IPS-15b (cell line): ENCODE measurements around the gene PLXNA2.

Source experiments
- H3K27me3 ChIP-seq: one replicate; pipeline ENCODE4 v1.6.1; 2013; ENCODE audit warnings: low read length; ENCODE audit not compliant: control insufficient read depth, insufficient read depth
- H3K36me3 ChIP-seq: one replicate; pipeline ENCODE4 v1.6.1; 2013; ENCODE audit warnings: low read length; ENCODE audit not compliant: control insufficient read depth, insufficient read depth
- H3K4me1 ChIP-seq: one replicate; pipeline ENCODE4 v1.6.1; 2013; ENCODE audit warnings: mild to moderate bottlenecking, low read length; ENCODE audit not compliant: control insufficient read depth, insufficient read depth
- H3K4me3 ChIP-seq: one replicate; pipeline ENCODE4 v1.5.1; 2013; ENCODE audit warnings: low read depth, low read length
- H3K9ac ChIP-seq: one replicate; pipeline ENCODE4 v1.6.1; 2013; ENCODE audit warnings: low read depth, mild to moderate bottlenecking, low read length
- H3K9me3 ChIP-seq: one replicate; pipeline ENCODE4 v1.6.1; 2013; ENCODE audit warnings: mild to moderate bottlenecking, low read length; ENCODE audit not compliant: control insufficient read depth, insufficient read depth

The PLXNA2 gene

GRCh38 chr1:208129487-208129886 is 114.7 kb downstream of the PLXNA2 start:
- Histone ChIP-seq H3K9me3 (no peaks in the 10 kb centered on the region), H3K9ac (no peak overlapping the region), H3K4me3 (no peak overlapping the region), H3K4me1 (peaks cover 23% of the 10 kb centered on the region), H3K36me3 (no peaks in the 10 kb centered on the region), H3K27me3 (peaks cover 20% of the 10 kb centered on the region)

GRCh38 chr1:208129060-208129459 is 115.1 kb downstream of the PLXNA2 start:
- Histone ChIP-seq H3K4me1 (peaks cover 20% of the 10 kb centered on the region), H3K4me3 (no peak overlapping the region), H3K9ac (no peak overlapping the region), H3K27me3 (peaks cover 20% of the 10 kb centered on the region), H3K9me3 (no peaks in the 10 kb centered on the region), H3K36me3 (no peaks in the 10 kb centered on the region)

DNA sequence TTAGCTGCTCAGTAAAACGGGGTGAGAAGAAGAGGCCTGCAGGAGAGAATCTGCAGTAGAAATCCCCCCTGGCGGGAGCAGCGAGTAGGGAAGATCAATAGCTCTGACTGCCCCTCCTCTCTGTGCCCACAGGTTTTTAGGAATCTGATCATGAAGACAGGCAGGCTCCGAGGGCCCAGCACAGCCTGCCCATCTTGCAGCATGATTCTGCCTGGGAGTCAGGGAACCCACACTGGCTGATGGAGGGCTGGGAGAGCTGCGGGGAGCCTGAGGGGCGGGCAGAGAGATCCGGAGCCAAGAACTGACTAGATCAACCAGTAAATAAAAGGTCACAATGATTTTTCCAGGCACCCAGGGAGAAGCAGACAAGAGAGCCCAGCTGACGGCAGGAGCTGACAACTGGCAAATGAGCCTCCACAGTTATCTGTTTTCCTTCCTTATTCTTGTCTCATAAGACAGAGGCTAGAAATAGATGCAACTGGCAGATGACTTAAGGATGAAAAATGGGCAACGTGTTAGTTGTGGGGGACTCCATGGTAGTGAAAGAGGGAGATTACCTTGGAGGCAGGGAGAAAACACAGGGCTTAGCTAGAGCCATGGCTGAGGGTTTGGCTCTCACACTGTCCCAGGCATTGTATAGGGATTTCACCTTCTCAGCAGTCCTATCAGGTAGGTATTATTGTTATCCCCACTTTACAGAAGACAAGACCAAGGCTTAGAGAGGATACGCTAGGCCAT is 116.2 kb downstream of the PLXNA2 start:
- Histone ChIP-seq H3K9ac (no peak overlapping the region), H3K36me3 (no peaks in the 10 kb centered on the region), H3K4me1 (peaks cover 13% of the 10 kb centered on the region), H3K27me3 (peaks cover 20% of the 10 kb centered on the region), H3K9me3 (no peaks in the 10 kb centered on the region), H3K4me3 (no peak overlapping the region)

GRCh38 chr1:208127284-208127683 is 116.9 kb downstream of the PLXNA2 start:
- Histone ChIP-seq H3K9me3 (no peaks in the 10 kb centered on the region), H3K9ac (no peak overlapping the region), H3K4me3 (no peak overlapping the region), H3K27me3 (peaks cover 20% of the 10 kb centered on the region), H3K4me1 (peaks cover 9% of the 10 kb centered on the region), H3K36me3 (no peaks in the 10 kb centered on the region)

DNA sequence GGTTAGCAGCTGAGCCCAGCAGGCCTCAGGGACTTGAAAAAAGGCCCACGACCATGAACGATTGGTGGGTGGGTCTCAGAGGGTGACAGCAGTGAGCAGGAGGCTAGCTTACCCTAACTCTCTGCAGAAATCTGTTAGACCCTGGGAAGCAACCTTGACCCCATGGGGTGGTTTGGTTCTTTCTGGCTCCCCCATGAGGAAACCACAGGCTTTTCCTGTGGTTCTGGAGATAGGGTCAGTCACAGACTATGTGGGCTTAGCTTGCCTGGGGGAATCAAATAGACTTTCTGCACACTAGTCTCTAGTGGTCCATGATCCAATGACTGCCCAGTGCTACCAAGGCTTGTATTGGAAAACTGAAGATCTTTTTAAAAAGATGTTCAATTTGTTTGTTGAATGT is 118.1 kb downstream of the PLXNA2 start:
- Histone ChIP-seq H3K9me3 (no peaks in the 10 kb centered on the region), H3K4me1 (no peaks in the 10 kb centered on the region), H3K9ac (no peak overlapping the region), H3K27me3 (peaks cover 11% of the 10 kb centered on the region), H3K36me3 (no peaks in the 10 kb centered on the region), H3K4me3 (no peak overlapping the region)

GRCh38 chr1:208122612-208123358 is 121.4 kb downstream of the PLXNA2 start:
- no peaks in the 10 kb centered on the region for H3K9me3 ChIP-seq
- peaks cover 7% of the 10 kb centered on the region for H3K4me1 ChIP-seq
- no peak overlapping the region for H3K4me3 ChIP-seq
- H3K36me3 ChIP-seq = no peaks in the 10 kb centered on the region
- H3K27me3 ChIP-seq = no peaks in the 10 kb centered on the region
- no peak overlapping the region for H3K9ac ChIP-seq

- no peak overlapping the region for H3K9ac ChIP-seq
- peaks cover 7% of the 10 kb centered on the region for H3K4me1 ChIP-seq
- H3K4me3 ChIP-seq = no peak overlapping the region
- H3K9me3 ChIP-seq = no peaks in the 10 kb centered on the region
- no peaks in the 10 kb centered on the region for H3K36me3 ChIP-seq
- no peaks in the 10 kb centered on the region for H3K27me3 ChIP-seq
These were observed 122.3 kb downstream of the PLXNA2 start for GRCh38 chr1:208121813-208122364.

DNA sequence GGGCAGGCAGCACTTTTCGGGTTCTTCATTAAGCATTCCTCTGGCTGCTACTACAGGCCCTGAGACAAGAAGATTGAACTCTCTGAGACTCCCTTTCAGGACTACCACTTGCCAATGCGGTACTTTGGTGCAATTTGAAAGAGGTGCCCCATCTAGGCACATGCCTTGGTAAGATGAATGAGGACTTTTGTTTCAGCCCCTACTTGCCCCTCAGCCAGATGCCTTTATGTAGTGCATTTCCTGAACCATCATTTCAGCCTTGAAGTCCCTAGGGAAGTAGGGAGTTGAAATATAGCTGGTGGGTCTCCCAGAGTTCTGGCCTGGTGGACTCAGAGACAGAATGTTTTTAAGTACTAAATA is 123.8 kb downstream of the PLXNA2 start:
- H3K36me3 ChIP-seq = no peaks in the 10 kb centered on the region
- H3K9ac ChIP-seq = no peak overlapping the region

DNA sequence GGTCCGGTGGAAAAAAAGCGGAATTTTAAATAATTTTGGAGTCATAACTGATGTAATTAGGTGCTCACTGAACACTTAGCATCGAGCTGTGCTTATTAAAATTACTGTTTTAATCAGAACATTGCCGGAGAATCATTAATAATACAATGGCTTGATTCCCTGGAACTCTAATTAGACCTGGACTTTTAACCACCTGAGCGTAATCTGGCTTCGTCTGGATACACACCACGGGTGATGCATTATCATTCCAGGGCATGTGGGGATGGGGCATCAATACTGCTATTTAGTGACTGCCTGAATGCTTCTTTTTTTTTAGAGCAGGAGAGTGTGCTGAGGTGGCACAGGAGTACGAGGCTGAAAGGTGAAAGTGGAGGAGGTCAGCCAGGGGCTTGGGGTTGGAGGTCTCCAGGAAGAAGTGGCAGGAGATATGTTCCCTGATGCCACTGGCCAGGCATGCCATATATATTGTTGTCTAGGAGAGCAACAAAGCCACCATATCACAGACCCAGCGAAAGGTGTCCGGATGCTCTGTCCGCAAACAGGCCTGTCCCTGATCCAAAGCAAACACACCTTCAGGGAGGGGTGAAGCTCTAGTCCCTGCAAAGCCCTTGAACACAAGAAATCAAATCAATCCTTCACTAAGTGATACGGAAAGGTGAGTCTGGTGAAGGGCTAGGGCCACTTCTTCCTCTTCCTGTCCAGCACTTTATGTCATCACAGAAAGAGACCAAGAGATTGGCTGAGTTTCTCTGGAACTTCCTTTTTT is 125.2 kb downstream of the PLXNA2 start:
- Histone ChIP-seq H3K4me3 (no peak overlapping the region), H3K4me1 (peaks cover 7% of the 10 kb centered on the region), H3K9me3 (no peaks in the 10 kb centered on the region), H3K36me3 (no peaks in the 10 kb centered on the region), H3K9ac (no peak overlapping the region), H3K27me3 (no peaks in the 10 kb centered on the region)

More for the DNA sequence above, 123.8 kb downstream of the PLXNA2 start:
- H3K4me3 ChIP-seq = no peak overlapping the region
- H3K4me1 ChIP-seq = peaks cover 7% of the 10 kb centered on the region
- no peaks in the 10 kb centered on the region for H3K27me3 ChIP-seq
- H3K9me3 ChIP-seq = no peaks in the 10 kb centered on the region

GRCh38 chr1:208118306-208118705 is 125.9 kb downstream of the PLXNA2 start:
- Histone ChIP-seq H3K4me1 (peaks cover 7% of the 10 kb centered on the region), H3K9ac (no peak overlapping the region), H3K9me3 (no peaks in the 10 kb centered on the region), H3K36me3 (no peaks in the 10 kb centered on the region), H3K27me3 (no peaks in the 10 kb centered on the region), H3K4me3 (no peak overlapping the region)

- no peaks in the 10 kb centered on the region for H3K27me3 ChIP-seq
- no peak overlapping the region for H3K9ac ChIP-seq
- H3K4me1 ChIP-seq = peaks cover 7% of the 10 kb centered on the region
- H3K9me3 ChIP-seq = no peaks in the 10 kb centered on the region
- H3K4me3 ChIP-seq = no peak overlapping the region
- H3K36me3 ChIP-seq = no peaks in the 10 kb centered on the region
These were observed 126.4 kb downstream of the PLXNA2 start for GRCh38 chr1:208117826-208118225.
